ENCODE data around the gene SEC31A. TPM values are rescaled to one million over a fixed set of nuclear protein-coding genes. Genes with fewer than 3 reads are reported as not detected.
"Not testable (repeated sequence)": the region's sequence is repeated elsewhere in the genome, so short reads cannot be mapped to it uniquely, and the experiment has no call there.

SEC31A gene
- total RNA-seq, 5 donors from 2014 or later (not counting 1 experiment from before 2014, with no cell fraction given): 107 to 146 (median 130) TPM

GRCh38 chr4:82839624-82840023 is 51.3 kb downstream of the SEC31A start:
- Mint-ChIP-seq H3K4me1 (no peaks in the 10 kb centered on the region), H3K9me3 (no peaks in the 10 kb centered on the region), H3K4me3 (no peak overlapping the region), H3K36me3 (peaks cover 48% of the 10 kb centered on the region), H3K27ac (no peak overlapping the region), H3K27me3 (no peaks in the 10 kb centered on the region)
- no peaks in the 10 kb centered on the region for H3K27me3 ChIP-seq (replicated peaks in 1 of 2; ENCODE audit: control insufficient read depth in 2 of 2, extremely low read depth in 1 of 2, insufficient read depth in 2 of 2, low read length in 1 of 2)
- WGBS (ENCODE audit: insufficient coverage): no CpG with 5 or more reads among the region's 1 CpG
- no peaks in the 10 kb centered on the region for H3K4me1 ChIP-seq (ENCODE audit: control insufficient read depth in 1 of 2, extremely low read depth in 1 of 2, insufficient read depth in 2 of 2, low read length in 2 of 2)
- no peak overlapping the region for H3K27ac ChIP-seq (ENCODE audit: low read length)
- peaks cover 14 to 57% of the 10 kb centered on the region in 2 donors for H3K36me3 ChIP-seq (ENCODE audit: control insufficient read depth in 2 of 2, extremely low read depth in 1 of 2, insufficient read depth in 1 of 2, low read length in 1 of 2)
- no peaks in the 10 kb centered on the region for H3K9me3 ChIP-seq
- no peak overlapping the region for H3K4me3 ChIP-seq (ENCODE audit: control insufficient read depth in 1 of 2, extremely low read depth in 1 of 2, low read length in 1 of 2)
- DNase-seq (no peak), ATAC-seq (replicated peaks in 1 of 4) (no peak)
- ChIA-PET POLR2A (interaction anchor here in 1 of 2 donors (0.6 kb wide), 1 partner anchor 403 kb away, joined by 4 read pairs; no protein-coding TSS in a partner anchor), CTCF (no interaction called here)

DNA sequence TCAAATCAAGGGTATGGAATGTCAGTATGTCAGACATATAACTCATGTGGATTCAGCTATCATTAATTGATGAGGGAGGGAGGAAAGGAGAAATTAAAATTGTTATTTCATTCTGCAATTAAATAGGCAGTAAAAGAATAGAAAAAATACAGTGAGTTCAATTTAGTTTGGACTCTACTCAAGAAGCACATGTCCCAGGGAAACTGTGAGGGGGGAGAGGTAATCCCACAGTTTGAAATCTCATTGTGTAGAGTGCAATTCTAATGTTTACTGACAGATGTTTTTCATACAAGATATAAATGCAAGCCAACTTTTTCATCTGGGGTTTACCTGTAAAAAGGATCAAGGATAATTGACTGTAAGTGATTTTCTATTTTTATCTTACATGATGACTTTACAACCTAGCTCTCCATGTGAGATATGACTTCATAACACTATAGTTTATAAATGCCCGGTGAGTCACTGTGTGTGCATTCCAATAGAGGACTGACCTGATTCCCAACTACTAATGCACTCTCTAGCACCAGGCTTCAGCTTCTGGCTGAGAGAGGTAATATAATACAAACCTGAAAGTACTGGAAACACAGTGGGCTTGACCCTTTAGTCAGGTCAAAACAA is 57.1 kb downstream of the SEC31A start:
- Histone ChIP-seq H3K4me3 (ENCODE audit: control insufficient read depth in 1 of 2, extremely low read depth in 1 of 2, low read length in 1 of 2) (no peak overlapping the region), H3K36me3 (ENCODE audit: control insufficient read depth in 2 of 2, extremely low read depth in 1 of 2, insufficient read depth in 1 of 2, low read length in 1 of 2) (peaks cover 3 to 30% of the 10 kb centered on the region in 2 donors), H3K4me1 (ENCODE audit: control insufficient read depth in 1 of 2, extremely low read depth in 1 of 2, insufficient read depth in 2 of 2, low read length in 2 of 2) (no peaks in the 10 kb centered on the region), H3K9me3 (no peaks in the 10 kb centered on the region), H3K27ac (ENCODE audit: low read length) (no peak overlapping the region), H3K27me3 (replicated peaks in 1 of 2; ENCODE audit: control insufficient read depth in 2 of 2, extremely low read depth in 1 of 2, insufficient read depth in 2 of 2, low read length in 1 of 2) (no peaks in the 10 kb centered on the region)
- no CpG with 5 or more reads among the region's 1 CpG for WGBS (ENCODE audit: insufficient coverage)
- no peak overlapping the region for H3K4me3 Mint-ChIP-seq
- ChIA-PET CTCF (no interaction called here), POLR2A (interaction anchor here in 1 of 2 donors (0.6 kb wide), 1 partner anchor 28 kb away, joined by 7 read pairs; no protein-coding TSS in a partner anchor)
- no peaks in the 10 kb centered on the region for H3K9me3 Mint-ChIP-seq
- no peak for ATAC-seq (replicated peaks in 1 of 4)
- no peak overlapping the region for H3K27ac Mint-ChIP-seq
- no peak for DNase-seq
- no peaks in the 10 kb centered on the region for H3K4me1 Mint-ChIP-seq
- H3K36me3 Mint-ChIP-seq: peaks cover 47% of the 10 kb centered on the region
- H3K27me3 Mint-ChIP-seq: no peaks in the 10 kb centered on the region

- not testable (repeated sequence) for H3K27me3 Mint-ChIP-seq
- peaks cover 3 to 32% of the 10 kb centered on the region in 2 donors for H3K36me3 ChIP-seq (ENCODE audit: control insufficient read depth in 2 of 2, extremely low read depth in 1 of 2, insufficient read depth in 1 of 2, low read length in 1 of 2)
Observed at GRCh38 chr4:82833060-82833459, 57.9 kb downstream of the SEC31A start.

GRCh38 chr4:82825425-82825824 is 65.5 kb downstream of the SEC31A start:
- Mint-ChIP-seq H3K4me3 (no peak overlapping the region), H3K9me3 (no peaks in the 10 kb centered on the region), H3K27ac (no peak overlapping the region), H3K27me3 (no peaks in the 10 kb centered on the region), H3K4me1 (no peaks in the 10 kb centered on the region), H3K36me3 (peaks cover 58% of the 10 kb centered on the region)
- ATAC-seq (replicated peaks in 1 of 4) (no peak), DNase-seq (no peak)
- WGBS (ENCODE audit: insufficient coverage): 94% methylated on average over 3 of the region's 3 CpGs
- CTCF ChIA-PET: no interaction called here
- H3K4me1 ChIP-seq (ENCODE audit: control insufficient read depth in 1 of 2, extremely low read depth in 1 of 2, insufficient read depth in 2 of 2, low read length in 2 of 2): no peaks in the 10 kb centered on the region
- no peak overlapping the region for H3K27ac ChIP-seq (ENCODE audit: low read length)
- POLR2A ChIA-PET: no interaction called here
- no peaks in the 10 kb centered on the region for H3K27me3 ChIP-seq (replicated peaks in 1 of 2; ENCODE audit: control insufficient read depth in 2 of 2, extremely low read depth in 1 of 2, insufficient read depth in 2 of 2, low read length in 1 of 2)
- no peaks in the 10 kb centered on the region for H3K9me3 ChIP-seq
- no peak overlapping the region for H3K4me3 ChIP-seq (ENCODE audit: control insufficient read depth in 1 of 2, extremely low read depth in 1 of 2, low read length in 1 of 2)
- peaks cover 3 to 78% of the 10 kb centered on the region in 2 donors for H3K36me3 ChIP-seq (ENCODE audit: control insufficient read depth in 2 of 2, extremely low read depth in 1 of 2, insufficient read depth in 1 of 2, low read length in 1 of 2)

More at GRCh38 chr4:82833060-82833459, 57.9 kb downstream of the SEC31A start:
- ATAC-seq (replicated peaks in 1 of 4); H3K4me3 ChIP-seq (ENCODE audit: control insufficient read depth in 1 of 2, extremely low read depth in 1 of 2, low read length in 1 of 2); POLR2A ChIA-PET; H3K27ac Mint-ChIP-seq; H3K4me3 Mint-ChIP-seq; DNase-seq; H3K27me3 ChIP-seq (replicated peaks in 1 of 2; ENCODE audit: control insufficient read depth in 2 of 2, extremely low read depth in 1 of 2, insufficient read depth in 2 of 2, low read length in 1 of 2); H3K27ac ChIP-seq (ENCODE audit: low read length); H3K4me1 ChIP-seq (ENCODE audit: control insufficient read depth in 1 of 2, extremely low read depth in 1 of 2, insufficient read depth in 2 of 2, low read length in 2 of 2); H3K4me1 Mint-ChIP-seq; H3K9me3 ChIP-seq; CTCF ChIA-PET; H3K9me3 Mint-ChIP-seq: not testable (repeated sequence)
- H3K36me3 Mint-ChIP-seq: peaks cover 48% of the 10 kb centered on the region
- no CpG with 5 or more reads among the region's 4 CpGs for WGBS (ENCODE audit: insufficient coverage)

DNA sequence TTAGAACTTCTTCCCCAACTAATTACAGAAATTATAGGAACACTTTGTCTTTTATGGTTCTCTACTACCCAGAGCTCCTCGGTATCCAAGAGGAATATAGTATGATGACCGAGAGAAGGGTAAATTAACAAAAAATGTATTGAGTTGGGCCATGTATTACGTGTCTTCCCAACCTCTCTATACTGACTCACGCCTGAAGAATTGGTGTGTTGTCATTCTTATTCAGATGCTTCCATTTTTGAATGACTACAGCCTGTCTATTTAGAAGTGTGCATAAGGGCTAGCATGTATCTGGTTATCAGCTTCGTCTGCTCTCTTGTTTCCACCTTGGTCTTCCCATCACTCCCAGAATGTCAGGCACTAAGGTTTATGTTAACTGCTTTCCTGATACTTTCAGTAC is 67.9 kb downstream of the SEC31A start:
- ChIA-PET POLR2A (no interaction called here), CTCF (no interaction called here)
- H3K9me3 Mint-ChIP-seq: no peaks in the 10 kb centered on the region
- peaks cover 68% of the 10 kb centered on the region for H3K36me3 Mint-ChIP-seq
- peaks cover 3 to 83% of the 10 kb centered on the region in 2 donors for H3K36me3 ChIP-seq (ENCODE audit: control insufficient read depth in 2 of 2, extremely low read depth in 1 of 2, insufficient read depth in 1 of 2, low read length in 1 of 2)
- DNase-seq (no peak), ATAC-seq (replicated peaks in 1 of 4) (no peak)
- WGBS (ENCODE audit: insufficient coverage): no CpG with 5 or more reads among the region's 5 CpGs
- no peak overlapping the region for H3K4me3 Mint-ChIP-seq
- H3K27ac Mint-ChIP-seq: no peak overlapping the region
- no peaks in the 10 kb centered on the region for H3K9me3 ChIP-seq
- H3K4me3 ChIP-seq (ENCODE audit: control insufficient read depth in 1 of 2, extremely low read depth in 1 of 2, low read length in 1 of 2): no peak overlapping the region
- no peak overlapping the region for H3K27ac ChIP-seq (ENCODE audit: low read length)
- no peaks in the 10 kb centered on the region for H3K4me1 ChIP-seq (ENCODE audit: control insufficient read depth in 1 of 2, extremely low read depth in 1 of 2, insufficient read depth in 2 of 2, low read length in 2 of 2)
- H3K27me3 Mint-ChIP-seq: no peaks in the 10 kb centered on the region
- H3K4me1 Mint-ChIP-seq: no peaks in the 10 kb centered on the region
- no peaks in the 10 kb centered on the region for H3K27me3 ChIP-seq (replicated peaks in 1 of 2; ENCODE audit: control insufficient read depth in 2 of 2, extremely low read depth in 1 of 2, insufficient read depth in 2 of 2, low read length in 1 of 2)

GRCh38 chr4:82820689-82821088 is 70.3 kb downstream of the SEC31A start:
- Mint-ChIP-seq H3K27ac (no peak overlapping the region), H3K36me3 (peaks cover 68% of the 10 kb centered on the region), H3K4me1 (no peaks in the 10 kb centered on the region), H3K9me3 (no peaks in the 10 kb centered on the region), H3K4me3 (no peak overlapping the region), H3K27me3 (no peaks in the 10 kb centered on the region)
- no CpG with 5 or more reads among the region's 2 CpGs for WGBS (ENCODE audit: insufficient coverage)
- no peak for DNase-seq
- Histone ChIP-seq H3K27me3 (replicated peaks in 1 of 2; ENCODE audit: control insufficient read depth in 2 of 2, extremely low read depth in 1 of 2, insufficient read depth in 2 of 2, low read length in 1 of 2) (no peaks in the 10 kb centered on the region), H3K4me1 (ENCODE audit: control insufficient read depth in 1 of 2, extremely low read depth in 1 of 2, insufficient read depth in 2 of 2, low read length in 2 of 2) (no peaks in the 10 kb centered on the region), H3K4me3 (ENCODE audit: control insufficient read depth in 1 of 2, extremely low read depth in 1 of 2, low read length in 1 of 2) (no peak overlapping the region), H3K9me3 (no peaks in the 10 kb centered on the region), H3K27ac (ENCODE audit: low read length) (no peak overlapping the region), H3K36me3 (ENCODE audit: control insufficient read depth in 2 of 2, extremely low read depth in 1 of 2, insufficient read depth in 1 of 2, low read length in 1 of 2) (peaks cover 0 to 69% of the 10 kb centered on the region in 2 donors)
- CTCF ChIA-PET: no interaction called here
- ATAC-seq (replicated peaks in 1 of 4): no peak
- POLR2A ChIA-PET: interaction anchor here in 1 of 2 donors (0.6 kb wide), 1 partner anchor 16 kb away, joined by 3 read pairs; no protein-coding TSS in a partner anchor
